H9 (cell line): ENCODE results near the gene SATB2. TPM values are rescaled to one million over a fixed set of nuclear protein-coding genes. Genes with fewer than 3 reads are reported as not detected.

ENCODE experiments used
- DNase-seq: peaks from one replicate; pipeline ENCODE4 v3.0.0-alpha.2; 2017
- H2AFZ ChIP-seq: one replicate; pipeline ENCODE4 v1.6.1; 2013; ENCODE audit warnings: mild to moderate bottlenecking, low read length, control low read depth, moderate library complexity
- H2AK5ac ChIP-seq: 2 replicates; pipeline ENCODE4 v1.6.1; 2013; ENCODE audit warnings: low read length, control low read depth, mixed read lengths; ENCODE audit not compliant: insufficient read length
- H2BK120ac ChIP-seq: one replicate; pipeline ENCODE4 v1.6.1; 2013; ENCODE audit warnings: low read depth, mild to moderate bottlenecking, low read length, control low read depth, inconsistent platforms; ENCODE audit not compliant: poor library complexity, severe bottlenecking
- H2BK12ac ChIP-seq: 2 replicates; pipeline ENCODE4 v1.6.1; 2013; ENCODE audit warnings: low read length, control low read depth, mixed read lengths, low read depth; ENCODE audit not compliant: insufficient read length
- H2BK15ac ChIP-seq: 2 replicates; pipeline ENCODE4 v1.6.1; 2013; ENCODE audit warnings: low read depth, low read length, control low read depth
- H2BK20ac ChIP-seq: one replicate; pipeline ENCODE4 v1.6.1; 2013; ENCODE audit warnings: low read depth, mild to moderate bottlenecking, low read length, control low read depth, inconsistent platforms; ENCODE audit not compliant: poor library complexity, severe bottlenecking
- H2BK5ac ChIP-seq: 2 replicates; pipeline ENCODE4 v1.6.1; 2013; ENCODE audit warnings: low read length, control low read depth, mixed read lengths; ENCODE audit not compliant: insufficient read length
- H3K14ac ChIP-seq: 2 replicates; pipeline ENCODE4 v1.6.1; 2013; ENCODE audit warnings: low read length, control low read depth; ENCODE audit not compliant: insufficient read depth
- H3K18ac ChIP-seq: 2 replicates; pipeline ENCODE4 v1.6.1; 2013; ENCODE audit warnings: low read depth, mild to moderate bottlenecking, mixed read lengths, low read length, control low read depth; ENCODE audit not compliant: insufficient read length
- H3K23ac ChIP-seq: 2 replicates; pipeline ENCODE4 v1.6.1; 2013; ENCODE audit warnings: low read length, control low read depth, mixed read lengths, low read depth; ENCODE audit not compliant: insufficient read length
- H3K23me2 ChIP-seq: 2 replicates; pipeline ENCODE4 v1.6.1; 2013; ENCODE audit warnings: low read depth, mild to moderate bottlenecking, mixed read lengths, low read length, control low read depth; ENCODE audit not compliant: insufficient read length, poor library complexity, severe bottlenecking
- H3K27ac ChIP-seq: 2 replicates; pipeline ENCODE4 v1.5.1; 2013; ENCODE audit warnings: low read length, control low read depth, mixed read lengths, low read depth; ENCODE audit not compliant: insufficient read length
- H3K27me3 ChIP-seq: 2 replicates; pipeline ENCODE4 v1.6.1; 2013; ENCODE audit warnings: low read length, control low read depth, inconsistent platforms; ENCODE audit not compliant: insufficient read depth
- H3K4ac ChIP-seq: 2 replicates; pipeline ENCODE4 v1.6.1; 2013; ENCODE audit warnings: low read depth, mild to moderate bottlenecking, control low read depth, inconsistent platforms, low read length, moderate library complexity
- H3K4me1 ChIP-seq: 2 replicates; pipeline ENCODE4 v1.6.1; 2013; ENCODE audit warnings: low read length, control low read depth, inconsistent platforms; ENCODE audit not compliant: insufficient read depth
- H3K4me2 ChIP-seq: 2 replicates; pipeline ENCODE4 v1.6.1; 2013; ENCODE audit warnings: low read length, control low read depth, mixed read lengths; ENCODE audit not compliant: insufficient read length, insufficient read depth
- H3K56ac ChIP-seq: 2 replicates; pipeline ENCODE4 v1.6.1; 2013; ENCODE audit warnings: low read depth, mild to moderate bottlenecking, mixed read lengths, low read length, control low read depth; ENCODE audit not compliant: insufficient read length
- H3K79me1 ChIP-seq: 2 replicates; pipeline ENCODE4 v1.6.1; 2013; ENCODE audit warnings: low read depth, mild to moderate bottlenecking, moderate library complexity, low read length, control low read depth, inconsistent platforms; ENCODE audit not compliant: insufficient read depth, poor library complexity, severe bottlenecking
- H3K79me2 ChIP-seq: 2 replicates; pipeline ENCODE4 v1.6.1; 2013; ENCODE audit warnings: low read length, control low read depth, inconsistent platforms; ENCODE audit not compliant: insufficient read depth
- H3K9ac ChIP-seq: 2 replicates; pipeline ENCODE4 v1.6.1; 2013; ENCODE audit warnings: low read length, control low read depth, mixed read lengths; ENCODE audit not compliant: insufficient read length; ENCODE audit errors: extremely low read depth
- H3K9me3 ChIP-seq: one replicate; pipeline ENCODE4 v1.6.1; 2013; ENCODE audit warnings: low read depth, low read length, inconsistent platforms; ENCODE audit not compliant: control insufficient read depth
- H3T11ph ChIP-seq: one replicate; pipeline ENCODE4 v1.6.1; 2013; ENCODE audit warnings: mild to moderate bottlenecking, low read length, control low read depth, inconsistent platforms
- H4K20me1 ChIP-seq: one replicate; pipeline ENCODE4 v1.6.1; 2013; ENCODE audit not compliant: control insufficient read depth, insufficient read length, insufficient read depth
- H4K5ac ChIP-seq: 2 replicates; pipeline ENCODE4 v1.6.1; 2013; ENCODE audit warnings: low read depth, mild to moderate bottlenecking, mixed read lengths, low read length, control low read depth; ENCODE audit not compliant: insufficient read length
- H4K8ac ChIP-seq: replicated peaks from 2 replicates; pipeline ENCODE4 v1.6.1; 2013; ENCODE audit warnings: low read length, control low read depth, mixed read lengths, low read depth; ENCODE audit not compliant: insufficient read length
- H4K91ac ChIP-seq: 2 replicates; pipeline ENCODE4 v1.6.1; 2013; ENCODE audit warnings: low read depth, mild to moderate bottlenecking, moderate library complexity, mixed read lengths, low read length, control low read depth; ENCODE audit not compliant: insufficient read length
- H3K27ac Mint-ChIP-seq, 3 experiments: 2 replicates in 2 of 3; 3 replicates in 1 of 3; pipeline ENCODE4 v1.8.0; 2020 to 2021; ENCODE audit warnings: mixed read lengths in 3 of 3, mild to moderate bottlenecking in 1 of 3, moderate library complexity in 1 of 3
- H3K27me3 Mint-ChIP-seq: 2 replicates; pipeline ENCODE4 v1.8.0; 2021; ENCODE audit warnings: low read depth, mild to moderate bottlenecking, moderate library complexity, mixed read lengths
- H3K36me3 Mint-ChIP-seq, 3 experiments: 2 replicates in 2 of 3; 3 replicates in 1 of 3; pipeline ENCODE4 v1.8.0; 2020 to 2021; ENCODE audit warnings: low read depth in 3 of 3, mixed read lengths in 3 of 3; ENCODE audit not compliant: insufficient read depth in 1 of 3
- H3K4me1 Mint-ChIP-seq, 2 experiments: 2 replicates each; pipeline ENCODE4 v1.8.0; 2020; ENCODE audit warnings: mixed read lengths in 2 of 2
- H3K4me3 Mint-ChIP-seq, 2 experiments: 2 replicates in 1 of 2; 3 replicates in 1 of 2; pipeline ENCODE4 v1.8.0; 2020 to 2021; ENCODE audit warnings: mild to moderate bottlenecking in 2 of 2, mixed read lengths in 2 of 2, moderate library complexity in 1 of 2
- H3K9me3 Mint-ChIP-seq, 2 experiments: 2 replicates in 1 of 2; 3 replicates in 1 of 2; pipeline ENCODE4 v1.8.0; 2020; ENCODE audit warnings: mild to moderate bottlenecking in 2 of 2, mixed read lengths in 2 of 2, moderate library complexity in 1 of 2
- CTCF ChIP-seq: fragments of 200-600 bp; sonication (generic); conservative IDR thresholded peaks from 3 replicates; pipeline ENCODE4 v1.8.0; 2021; ENCODE audit warnings: antibody characterized with exemption, mild to moderate bottlenecking
- WGBS: extraction: QIAGEN DNeasy Blood & Tissue Kit; methylation state at CpG from one replicate; pipeline ENCODE4 v1.1.7; 2013; ENCODE audit warnings: missing lambda C conversion rate, low lambda C conversion rate, mixed read lengths; ENCODE audit not compliant: insufficient read length; ENCODE audit errors: extremely low coverage; 5-methylcytosine and 5-hydroxymethylcytosine counted together
- total RNA-seq: library from RNA; stranded (reverse); gene quantifications from 2 replicates; pipeline ENCODE4 v1.2.1, GENCODE V29; 2021

SATB2 gene
- total RNA-seq, 1 experiment from 2014 or later: 23.8 TPM

GRCh38 chr2:199342334-199342733 lies 115.4 kb downstream of the SATB2 start:
- no peak overlapping the region for H3K56ac ChIP-seq
- Mint-ChIP-seq H3K4me1 (peaks cover 0 to 3% of the 10 kb centered on the region in 2 experiments; a peak in 2 of 4 replicates), H3K9me3 (no peaks in the 10 kb centered on the region), H3K4me3 (no peak overlapping the region), H3K27ac (no peak overlapping the region), H3K27me3 (no peaks in the 10 kb centered on the region), H3K36me3 (peaks cover 0 to 12% (median 0%) of the 10 kb centered on the region in 3 experiments; a peak in 2 of 7 replicates)
- no peak overlapping the region for H3K14ac ChIP-seq
- H2BK15ac ChIP-seq: no peak overlapping the region
- H4K8ac ChIP-seq: no peak overlapping the region
- H2AFZ ChIP-seq: no peak overlapping the region
- no peak overlapping the region for H4K91ac ChIP-seq
- no peak overlapping the region for H3K23ac ChIP-seq
- no peak overlapping the region for H3K18ac ChIP-seq
- no peak overlapping the region for H3K27ac ChIP-seq
- DNase-seq: no peak
- no peaks in the 10 kb centered on the region for H3K79me2 ChIP-seq
- TF ChIP-seq CTCF: no peak
- H4K5ac ChIP-seq: no peak overlapping the region
- no peak overlapping the region for H2BK5ac ChIP-seq
- no peak overlapping the region for H2AK5ac ChIP-seq
- no peaks in the 10 kb centered on the region for H3K9me3 ChIP-seq
- H3K4me1 ChIP-seq: no peaks in the 10 kb centered on the region
- no peak overlapping the region for H3K4ac ChIP-seq
- H4K20me1 ChIP-seq: no peaks in the 10 kb centered on the region
- no CpG with 5 or more reads among the region's 1 CpG for WGBS
- H2BK20ac ChIP-seq: no peak overlapping the region
- no peak overlapping the region for H3K4me2 ChIP-seq
- no peak overlapping the region for H3T11ph ChIP-seq
- H2BK120ac ChIP-seq: no peak overlapping the region
- H3K27me3 ChIP-seq: no peaks in the 10 kb centered on the region
- no peaks in the 10 kb centered on the region for H3K79me1 ChIP-seq
- no peaks in the 10 kb centered on the region for H3K23me2 ChIP-seq
- no peak overlapping the region for H2BK12ac ChIP-seq
- H3K9ac ChIP-seq: no peak overlapping the region
